ENCODE data around the gene PBX3. TPM values are rescaled to one million over a fixed set of nuclear protein-coding genes. Genes with fewer than 3 reads are reported as not detected.

The PBX3 gene
- total RNA-seq, 2 experiments from 2014 or later: 24.3 to 28.0 TPM

DNA sequence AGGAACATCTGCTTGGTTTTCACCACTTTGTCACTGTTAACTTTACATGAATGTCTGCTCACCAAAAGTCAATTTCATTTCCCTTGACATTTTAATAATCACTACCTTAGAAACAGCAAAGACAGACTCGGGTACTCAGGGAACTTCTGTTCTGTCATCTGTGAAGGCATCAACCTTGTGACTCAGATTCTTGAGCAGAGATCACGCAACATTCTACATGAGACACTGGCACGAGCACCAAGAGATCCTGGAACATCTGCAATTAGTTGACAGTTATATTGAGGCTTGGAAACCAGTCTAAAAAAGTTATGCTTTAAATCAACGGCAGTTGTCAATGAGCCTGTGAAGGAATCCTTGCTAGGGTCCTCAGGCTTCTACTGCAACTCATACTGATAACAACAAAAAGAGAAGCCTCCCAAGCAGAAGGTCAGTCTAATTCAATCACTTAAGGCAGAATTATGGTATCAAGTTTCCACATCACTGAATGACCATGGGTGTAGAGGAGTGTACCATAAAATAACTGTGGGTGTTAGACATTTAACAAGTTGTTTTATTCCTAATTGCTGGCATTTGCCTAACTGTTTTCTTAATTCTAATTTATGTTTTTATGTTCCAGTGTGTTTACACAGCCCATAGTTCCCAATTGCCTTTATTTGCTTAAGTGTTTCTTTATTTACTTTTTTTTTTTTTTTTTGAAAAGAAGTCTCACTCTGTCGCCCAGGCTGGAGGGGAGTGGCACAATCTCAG lies 3.3 kb upstream of the PBX3 start:
- Mint-ChIP-seq H3K27me3 (peaks cover 25% of the 10 kb centered on the region), H3K9me3 (no peaks in the 10 kb centered on the region), H3K36me3 (peaks cover under 1% of the 10 kb centered on the region), H3K4me3 (no peak overlapping the region), H3K27ac (no peak overlapping the region), H3K4me1 (peaks cover 11% of the 10 kb centered on the region)
- POLR2A ChIA-PET: interaction anchor here (1.0 kb wide), 1 partner anchor 37 kb away, joined by 6 read pairs; the partner anchor contains the start of gene MAPKAP1
- DNase-seq (no peak), ATAC-seq (ENCODE audit: low read depth) (no peak)

GRCh38 chr9:125744616-125745015 lies 2.6 kb upstream of the PBX3 start:
- H3K27ac Mint-ChIP-seq: no peak overlapping the region
- peaks cover 6% of the 10 kb centered on the region for H3K36me3 Mint-ChIP-seq
- no peaks in the 10 kb centered on the region for H3K9me3 Mint-ChIP-seq
- no peak for ATAC-seq (ENCODE audit: low read depth)
- POLR2A ChIA-PET: interaction anchor here (1.0 kb wide), 1 partner anchor 37 kb away, joined by 6 read pairs; the partner anchor contains the start of gene MAPKAP1
- peaks cover 19% of the 10 kb centered on the region for H3K4me1 Mint-ChIP-seq
- H3K27me3 Mint-ChIP-seq: peaks cover 25% of the 10 kb centered on the region
- H3K4me3 Mint-ChIP-seq: no peak overlapping the region
- no peak for DNase-seq

GRCh38 chr9:125745018-125745417 lies 2.2 kb upstream of the PBX3 start:
- Mint-ChIP-seq H3K27me3 (peaks cover 25% of the 10 kb centered on the region), H3K9me3 (no peaks in the 10 kb centered on the region), H3K27ac (no peak overlapping the region), H3K36me3 (peaks cover 6% of the 10 kb centered on the region), H3K4me3 (peak overlapping the region; percentile 90), H3K4me1 (peaks cover 23% of the 10 kb centered on the region)
- DNase-seq (no peak), ATAC-seq (ENCODE audit: low read depth) (no peak)
- POLR2A ChIA-PET: interaction anchor here (0.5 to 1.7 kb wide), 3 partner anchors 38 to 703 kb away, joined by 4 to 6 read pairs (median 5); partner anchors contain the start of gene MAPKAP1

DNA sequence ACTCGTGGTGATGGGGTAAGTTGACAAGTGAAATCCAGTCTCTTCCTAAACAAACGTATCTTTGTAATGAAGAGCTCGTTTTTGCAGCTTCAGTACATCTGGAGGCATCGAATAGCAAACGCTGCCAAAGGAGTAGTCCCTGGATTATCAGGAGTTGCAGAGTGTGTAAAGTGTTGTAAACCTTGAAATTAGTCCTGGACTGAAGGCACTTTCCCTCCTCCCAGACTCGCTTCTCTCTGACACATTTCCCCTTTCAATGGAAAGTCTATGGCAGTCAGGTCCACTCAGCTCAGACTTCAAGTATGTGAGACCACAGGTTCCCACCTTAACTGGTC lies 1.5 kb upstream of the PBX3 start:
- Mint-ChIP-seq H3K27ac (no peak overlapping the region), H3K36me3 (peaks cover 9% of the 10 kb centered on the region), H3K9me3 (no peaks in the 10 kb centered on the region), H3K4me3 (peak overlapping the region; percentile 90), H3K4me1 (peaks cover 25% of the 10 kb centered on the region), H3K27me3 (peaks cover 25% of the 10 kb centered on the region)
- POLR2A ChIA-PET: interaction anchor here (0.5 to 1.7 kb wide), 7 partner anchors 9 to 703 kb away, joined by 3 to 6 read pairs (median 3); partner anchors contain the start of genes HSPA5 and MAPKAP1
- no peak for DNase-seq
- no peak for ATAC-seq (ENCODE audit: low read depth)

GRCh38 chr9:125746017-125746773 lies 978 bp upstream of the PBX3 start:
- H3K27ac Mint-ChIP-seq: peak overlapping the region; percentile 91
- H3K36me3 Mint-ChIP-seq: peaks cover 11% of the 10 kb centered on the region
- no peaks in the 10 kb centered on the region for H3K9me3 Mint-ChIP-seq
- peaks cover 25% of the 10 kb centered on the region for H3K27me3 Mint-ChIP-seq
- H3K4me1 Mint-ChIP-seq: peaks cover 27% of the 10 kb centered on the region
- POLR2A ChIA-PET: interaction anchor here (0.6 to 1.7 kb wide), 6 partner anchors 9 to 505 kb away, joined by 3 to 6 read pairs (median 3); partner anchors contain the start of genes HSPA5 and MAPKAP1
- DNase-seq: peak; percentile 97
- peak overlapping the region; percentile 90 for H3K4me3 Mint-ChIP-seq
- ATAC-seq (ENCODE audit: low read depth): peak; percentile 85

GRCh38 chr9:125746774-125747052 lies 460 bp upstream of the PBX3 start:
- Mint-ChIP-seq H3K4me3 (peak overlapping the region; percentile 90), H3K36me3 (peaks cover 11% of the 10 kb centered on the region), H3K27ac (no peak overlapping the region), H3K4me1 (peaks cover 27% of the 10 kb centered on the region), H3K9me3 (no peaks in the 10 kb centered on the region), H3K27me3 (peaks cover 25% of the 10 kb centered on the region)
- POLR2A ChIA-PET: interaction anchor here (1.0 to 1.7 kb wide), 4 partner anchors 8 to 506 kb away, joined by 3 to 6 read pairs (median 4); partner anchors contain the start of genes HSPA5 and MAPKAP1
- DNase-seq: no peak
- no peak for ATAC-seq (ENCODE audit: low read depth)

DNA sequence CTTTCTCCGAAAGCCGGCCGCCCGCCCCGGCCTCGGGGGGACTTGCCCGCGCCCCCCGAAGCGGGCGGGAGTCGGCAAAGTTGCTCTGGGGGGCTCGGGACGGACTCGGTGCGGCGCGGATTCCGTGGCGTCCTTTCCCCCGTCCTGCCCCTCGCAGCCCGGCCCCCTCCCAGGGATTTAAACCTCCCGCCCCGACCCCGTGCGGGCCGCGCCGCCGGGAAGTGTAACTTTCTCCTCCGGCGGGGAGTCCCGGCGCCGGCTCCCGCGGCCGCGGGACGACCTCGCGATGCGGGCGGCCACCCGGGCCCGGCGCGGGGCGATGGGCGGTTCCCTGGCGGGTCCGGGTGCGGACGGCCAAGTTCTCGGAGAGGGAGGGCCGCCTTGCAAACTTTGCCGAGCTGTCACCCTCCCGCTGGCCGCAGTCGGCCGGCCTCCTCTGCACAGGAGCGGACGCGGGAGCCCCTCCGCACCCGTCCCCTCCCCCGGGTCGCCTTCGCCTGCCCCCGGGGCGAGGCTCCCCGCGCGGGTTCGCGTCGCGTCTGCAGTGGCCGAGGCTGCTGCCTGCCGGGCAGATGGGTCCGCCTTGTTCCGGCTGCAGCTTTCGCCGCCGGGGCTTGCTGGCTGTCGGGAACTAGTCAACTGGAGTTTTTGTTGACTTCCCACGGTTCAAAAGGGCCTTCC lies 732 bp downstream of the PBX3 start:
- DNase-seq (peak; percentile 62), ATAC-seq (ENCODE audit: low read depth) (no peak)
- Mint-ChIP-seq H3K36me3 (peaks cover 13% of the 10 kb centered on the region), H3K27me3 (peaks cover 25% of the 10 kb centered on the region), H3K4me3 (peak overlapping the region; percentile 91), H3K4me1 (peaks cover 31% of the 10 kb centered on the region), H3K27ac (peak overlapping the region; percentile 84), H3K9me3 (no peaks in the 10 kb centered on the region)
- POLR2A ChIA-PET: interaction anchor here (1.0 to 1.3 kb wide), 4 partner anchors 11 to 115 kb away, joined by 3 to 4 read pairs (median 4); partner anchors contain the start of gene MAPKAP1

- no peaks in the 10 kb centered on the region for H3K9me3 Mint-ChIP-seq
- H3K36me3 Mint-ChIP-seq: peaks cover 14% of the 10 kb centered on the region
- ATAC-seq (ENCODE audit: low read depth) (no peak), DNase-seq (peak; percentile 40)
- H3K4me1 Mint-ChIP-seq: peaks cover 31% of the 10 kb centered on the region
- peak overlapping the region; percentile 84 for H3K27ac Mint-ChIP-seq
- peaks cover 21% of the 10 kb centered on the region for H3K27me3 Mint-ChIP-seq
- POLR2A ChIA-PET: interaction anchor here (0.6 to 1.3 kb wide), 5 partner anchors 11 to 115 kb away, joined by 3 to 4 read pairs (median 4); partner anchors contain the start of gene MAPKAP1
- peak overlapping the region; percentile 91 for H3K4me3 Mint-ChIP-seq
Measured at GRCh38 chr9:125748446-125749099, 1.4 kb downstream of the PBX3 start.

DNA sequence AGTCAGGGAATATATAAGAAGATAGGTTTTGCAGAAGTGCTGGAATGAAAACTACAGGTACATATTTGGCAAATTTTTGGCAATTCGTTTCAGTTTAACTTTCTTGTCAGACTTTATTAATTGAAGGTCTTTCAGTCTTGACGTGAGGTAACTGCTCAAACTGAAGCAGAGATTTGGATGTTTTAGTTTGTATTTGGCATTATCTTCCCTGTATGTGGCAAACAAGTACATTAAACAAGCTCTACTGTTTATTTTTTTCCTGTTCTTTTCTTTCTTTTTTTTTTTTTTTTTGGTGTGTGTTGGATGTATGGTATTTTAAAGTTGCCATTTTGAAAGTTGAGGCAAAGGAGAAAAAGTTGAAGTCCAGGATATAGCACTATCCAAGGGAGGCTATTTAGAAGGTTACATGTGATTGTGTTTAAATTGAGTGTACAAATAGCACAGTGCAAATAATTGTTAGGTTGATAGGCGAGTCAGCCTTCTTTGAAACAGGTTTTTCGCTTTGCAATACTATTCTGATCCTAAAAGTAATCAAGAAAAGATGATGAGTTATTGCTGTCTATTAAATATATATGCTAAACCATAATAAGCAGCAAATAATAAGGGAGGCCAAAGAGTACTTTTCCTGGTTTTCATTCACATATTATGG lies 2.2 kb downstream of the PBX3 start:
- Mint-ChIP-seq H3K9me3 (no peaks in the 10 kb centered on the region), H3K4me3 (peak overlapping the region; percentile 91), H3K36me3 (peaks cover 16% of the 10 kb centered on the region), H3K27ac (no peak overlapping the region), H3K4me1 (peaks cover 31% of the 10 kb centered on the region), H3K27me3 (peaks cover 14% of the 10 kb centered on the region)
- POLR2A ChIA-PET: interaction anchor here (0.6 kb wide), 1 partner anchor 42 kb away, joined by 4 read pairs; the partner anchor contains the start of gene MAPKAP1
- no peak for ATAC-seq (ENCODE audit: low read depth)
- DNase-seq: no peak

- Mint-ChIP-seq H3K4me3 (no peak overlapping the region), H3K27ac (no peak overlapping the region), H3K9me3 (no peaks in the 10 kb centered on the region), H3K4me1 (peaks cover 30% of the 10 kb centered on the region), H3K36me3 (peaks cover 16% of the 10 kb centered on the region), H3K27me3 (peaks cover 7% of the 10 kb centered on the region)
- POLR2A ChIA-PET: no interaction called here
- ATAC-seq (ENCODE audit: low read depth): no peak
- DNase-seq: no peak
Measured at GRCh38 chr9:125749951-125750626, 2.9 kb downstream of the PBX3 start.

DNA sequence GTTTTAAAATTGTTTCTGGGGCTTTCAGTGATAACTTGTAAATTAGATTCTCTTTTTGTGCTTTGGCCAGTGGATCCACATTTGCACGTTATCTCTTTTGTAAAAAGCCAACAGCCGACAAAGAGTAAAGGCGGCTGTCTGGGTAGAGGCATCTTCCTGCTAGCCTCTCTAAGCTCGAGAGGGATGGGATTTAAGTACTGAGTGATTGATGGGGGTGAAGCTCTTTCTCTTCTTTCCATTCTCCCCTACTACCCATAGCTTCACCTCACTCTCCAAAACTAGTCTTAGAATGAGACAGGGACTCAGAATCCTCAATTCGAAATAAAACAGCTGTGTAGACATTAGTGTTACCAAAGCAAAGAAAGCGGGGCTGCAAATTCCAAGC lies 3.4 kb downstream of the PBX3 start:
- no peak overlapping the region for H3K4me3 Mint-ChIP-seq
- no peak overlapping the region for H3K27ac Mint-ChIP-seq
- ATAC-seq (ENCODE audit: low read depth): no peak
- POLR2A ChIA-PET: no interaction called here
- H3K27me3 Mint-ChIP-seq: peaks cover 3% of the 10 kb centered on the region
- H3K4me1 Mint-ChIP-seq: peaks cover 25% of the 10 kb centered on the region
- no peaks in the 10 kb centered on the region for H3K9me3 Mint-ChIP-seq
- DNase-seq: no peak
- H3K36me3 Mint-ChIP-seq: peaks cover 16% of the 10 kb centered on the region

DNA sequence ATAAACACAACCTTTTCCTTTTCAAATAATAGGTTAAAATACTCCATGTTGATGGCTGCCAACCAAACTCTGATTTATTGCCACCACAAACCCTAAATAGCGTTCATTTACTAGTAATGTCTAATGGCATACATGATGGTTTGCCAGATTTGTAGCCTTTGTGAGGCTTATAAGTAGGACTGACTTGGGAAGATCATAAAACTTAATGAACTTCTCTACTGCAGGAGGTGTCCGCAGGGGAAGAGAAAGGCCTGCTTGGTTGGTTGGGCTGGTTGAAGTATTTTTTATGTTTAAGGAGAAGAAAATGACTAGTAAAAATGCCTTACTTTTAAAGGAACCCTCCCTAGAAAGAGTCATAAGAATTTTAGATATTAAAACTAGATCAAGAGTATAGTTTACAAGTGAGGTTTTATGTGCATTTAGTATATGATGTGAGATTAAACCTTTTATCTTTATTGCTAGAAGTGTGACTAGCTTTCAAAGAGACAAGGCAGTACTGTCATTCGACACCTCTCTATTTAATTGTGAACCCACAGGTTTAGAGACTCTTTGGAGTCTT lies 5.0 kb downstream of the PBX3 start:
- H3K9me3 Mint-ChIP-seq: no peaks in the 10 kb centered on the region
- ATAC-seq (ENCODE audit: low read depth): no peak
- peaks cover 16% of the 10 kb centered on the region for H3K36me3 Mint-ChIP-seq
- no peak overlapping the region for H3K27ac Mint-ChIP-seq
- H3K4me1 Mint-ChIP-seq: peaks cover 20% of the 10 kb centered on the region
- POLR2A ChIA-PET: no interaction called here
- no peak for DNase-seq
- no peaks in the 10 kb centered on the region for H3K27me3 Mint-ChIP-seq
- no peak overlapping the region for H3K4me3 Mint-ChIP-seq

Data from activated naive CD8-positive, alpha-beta T cell treated with anti-CD3 and anti-CD28 coated beads, Interleukin-2, amount 10 ng/mL, durations not matched to agents 7 days and 5 days (primary cell).